GM21447 (cell line): ENCODE measurements around the gene STAU1.
"Not testable (repeated sequence)": the region's sequence is repeated elsewhere in the genome, so short reads cannot be mapped to it uniquely, and the experiment has no call there.

Experiments used
- ATAC-seq: cut with Tn5 transposase; IDR thresholded peaks from one replicate; pipeline ENCODE4 v1.9.1; 2021; ENCODE audit not compliant: unreplicated experiment

STAU1 gene

GRCh38 chr20:49091104-49091503 is 97.0 kb downstream of the STAU1 start:
- ATAC-seq, result no peak

GRCh38 chr20:49082295-49082694 is 105.8 kb downstream of the STAU1 start:
- ATAC-seq, result not testable (repeated sequence)

GRCh38 chr20:49078310-49078709 is 109.8 kb downstream of the STAU1 start:
- ATAC-seq, result no peak

- ATAC-seq, result no peak
Observed at GRCh38 chr20:49074521-49074920, 113.6 kb downstream of the STAU1 start.
